Nephron (organoid): ENCODE data around the gene ASB5.
"Not testable (repeated sequence)": the region's sequence is repeated elsewhere in the genome, so short reads cannot be mapped to it uniquely, and the experiment has no call there.

Experiments used
- H3K27ac Mint-ChIP-seq, 3 experiments: 2 replicates each; pipeline ENCODE4 v1.8.0; 2020; ENCODE audit warnings: mixed read lengths in 3 of 3, mild to moderate bottlenecking in 2 of 3, moderate library complexity in 1 of 3
- H3K27me3 Mint-ChIP-seq: 2 replicates; pipeline ENCODE4 v1.8.0; 2021; ENCODE audit warnings: low read depth, mild to moderate bottlenecking, moderate library complexity, mixed read lengths
- H3K36me3 Mint-ChIP-seq: 2 replicates; pipeline ENCODE4 v1.8.0; 2020; ENCODE audit warnings: low read depth, mixed read lengths
- H3K4me1 Mint-ChIP-seq: 2 replicates; pipeline ENCODE4 v1.8.0; 2020; ENCODE audit warnings: mixed read lengths
- H3K4me3 Mint-ChIP-seq, 3 experiments: 2 replicates each; pipeline ENCODE4 v1.8.0; 2020; ENCODE audit warnings: mild to moderate bottlenecking in 3 of 3, mixed read lengths in 3 of 3, moderate library complexity in 2 of 3
- H3K9me3 Mint-ChIP-seq: 2 replicates; pipeline ENCODE4 v1.8.0; 2020; ENCODE audit warnings: mixed read lengths
- TF ChIP-seq, protein P1 (sequence below), 3 experiments: fragments of 200-600 bp; sonication (generic); IDR thresholded peaks; one replicate each; pipeline ENCODE4 v1.5.0; 2021; ENCODE audit warnings: antibody characterized with exemption in 3 of 3; ENCODE audit not compliant: unreplicated experiment in 3 of 3

The ASB5 gene

DNA sequence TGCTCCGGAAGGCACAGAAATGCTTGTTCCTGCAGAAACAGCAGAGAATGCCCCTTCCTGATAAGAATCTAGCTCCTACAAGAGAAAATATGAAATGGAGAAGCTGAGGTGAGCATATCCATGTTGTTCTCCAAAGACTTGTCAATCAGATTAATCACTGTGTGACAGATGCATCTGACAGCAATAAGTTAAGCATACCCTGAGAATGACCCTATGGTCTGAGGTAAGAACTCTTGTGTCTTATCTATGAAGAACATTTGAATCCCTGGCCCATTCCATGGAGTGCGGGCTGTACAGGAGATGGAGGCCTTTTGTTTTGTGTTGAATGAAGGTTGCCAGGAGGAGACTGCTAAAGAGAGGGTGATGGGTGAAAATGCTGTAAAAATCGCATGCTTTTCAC is 21.5 kb upstream of the ASB5 start:
- H3K4me1 Mint-ChIP-seq, result no peaks in the 10 kb centered on the region
- H3K27me3 Mint-ChIP-seq, result no peaks in the 10 kb centered on the region
- H3K27ac Mint-ChIP-seq, result no peak overlapping the region
- TF ChIP-seq, protein P1, sequence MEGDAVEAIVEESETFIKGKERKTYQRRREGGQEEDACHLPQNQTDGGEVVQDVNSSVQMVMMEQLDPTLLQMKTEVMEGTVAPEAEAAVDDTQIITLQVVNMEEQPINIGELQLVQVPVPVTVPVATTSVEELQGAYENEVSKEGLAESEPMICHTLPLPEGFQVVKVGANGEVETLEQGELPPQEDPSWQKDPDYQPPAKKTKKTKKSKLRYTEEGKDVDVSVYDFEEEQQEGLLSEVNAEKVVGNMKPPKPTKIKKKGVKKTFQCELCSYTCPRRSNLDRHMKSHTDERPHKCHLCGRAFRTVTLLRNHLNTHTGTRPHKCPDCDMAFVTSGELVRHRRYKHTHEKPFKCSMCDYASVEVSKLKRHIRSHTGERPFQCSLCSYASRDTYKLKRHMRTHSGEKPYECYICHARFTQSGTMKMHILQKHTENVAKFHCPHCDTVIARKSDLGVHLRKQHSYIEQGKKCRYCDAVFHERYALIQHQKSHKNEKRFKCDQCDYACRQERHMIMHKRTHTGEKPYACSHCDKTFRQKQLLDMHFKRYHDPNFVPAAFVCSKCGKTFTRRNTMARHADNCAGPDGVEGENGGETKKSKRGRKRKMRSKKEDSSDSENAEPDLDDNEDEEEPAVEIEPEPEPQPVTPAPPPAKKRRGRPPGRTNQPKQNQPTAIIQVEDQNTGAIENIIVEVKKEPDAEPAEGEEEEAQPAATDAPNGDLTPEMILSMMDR (IDR thresholded peaks at IDR 0.05; ENCODE audit: unreplicated experiment in 3 of 3), result no peak
- H3K9me3 Mint-ChIP-seq, result no peaks in the 10 kb centered on the region
- no peak overlapping the region for H3K4me3 Mint-ChIP-seq
- H3K36me3 Mint-ChIP-seq, result no peaks in the 10 kb centered on the region

DNA sequence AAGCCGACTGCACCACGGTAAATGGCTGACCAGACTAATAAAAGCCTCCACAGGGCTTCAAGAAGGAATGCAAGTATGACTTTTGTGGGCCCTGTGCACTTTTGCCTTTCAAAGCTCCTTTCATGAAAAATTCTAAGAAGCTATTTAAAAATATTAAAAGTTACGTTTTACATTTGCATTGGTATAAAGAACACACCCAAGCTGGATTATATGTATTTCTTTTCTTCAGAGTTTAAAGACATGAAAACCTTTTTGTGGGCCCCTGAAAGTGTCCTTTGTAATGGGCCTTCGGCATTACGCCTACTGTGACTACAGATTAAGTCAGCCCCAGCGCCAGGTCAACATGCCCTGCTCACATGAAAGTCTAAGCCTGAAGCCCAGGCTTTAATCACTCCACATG is 20.5 kb upstream of the ASB5 start:
- Mint-ChIP-seq H3K9me3 (no peaks in the 10 kb centered on the region), H3K27me3 (no peaks in the 10 kb centered on the region), H3K4me1 (no peaks in the 10 kb centered on the region), H3K27ac (no peak overlapping the region), H3K36me3 (no peaks in the 10 kb centered on the region), H3K4me3 (no peak overlapping the region)
- TF ChIP-seq, protein P1 (IDR thresholded peaks at IDR 0.05; ENCODE audit: unreplicated experiment in 3 of 3), result no peak

DNA sequence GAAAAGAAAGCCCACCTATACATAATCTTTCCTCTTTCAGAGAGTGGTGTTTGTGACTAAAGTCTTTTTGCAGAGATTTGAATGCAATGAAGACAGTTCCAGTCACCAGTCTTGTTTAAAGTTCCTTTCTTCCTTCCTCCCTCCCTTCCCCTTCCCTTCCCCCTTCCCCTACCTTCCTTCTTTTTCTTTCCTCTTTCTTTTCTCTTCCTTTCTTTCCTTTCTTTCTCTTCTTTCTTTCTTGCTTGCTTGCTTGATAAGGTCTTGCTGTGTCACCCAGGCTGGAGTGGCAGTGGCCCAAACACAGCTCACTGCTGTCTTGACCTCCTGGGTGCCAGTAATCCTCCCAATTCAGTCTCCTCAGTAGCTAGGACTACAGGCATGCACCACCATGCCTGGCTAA is 19.0 kb upstream of the ASB5 start:
- H3K4me1 Mint-ChIP-seq, result no peaks in the 10 kb centered on the region
- no peak overlapping the region for H3K4me3 Mint-ChIP-seq
- no peak overlapping the region for H3K27ac Mint-ChIP-seq
- H3K9me3 Mint-ChIP-seq, result no peaks in the 10 kb centered on the region
- no peaks in the 10 kb centered on the region for H3K27me3 Mint-ChIP-seq
- TF ChIP-seq, protein P1 (IDR thresholded peaks at IDR 0.05; ENCODE audit: unreplicated experiment in 3 of 3), result no peak
- no peaks in the 10 kb centered on the region for H3K36me3 Mint-ChIP-seq

DNA sequence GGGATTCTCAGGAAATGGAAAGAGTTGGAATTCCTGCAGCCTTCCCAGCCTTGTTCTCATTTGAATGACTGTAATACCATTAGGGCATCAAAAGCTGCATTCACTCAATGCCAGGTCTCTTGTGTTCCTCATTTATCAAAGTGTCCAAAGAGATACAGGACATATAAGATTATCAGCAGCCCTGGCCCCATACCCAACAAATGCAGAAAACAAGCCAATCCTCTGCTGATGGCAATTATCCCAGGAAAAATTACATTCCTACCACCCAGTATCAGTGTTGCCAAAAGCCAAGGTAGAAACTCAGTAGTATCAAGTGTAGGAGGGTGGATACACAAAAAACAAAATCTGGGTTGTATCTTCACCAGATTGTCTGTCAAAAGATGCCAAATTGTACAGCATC is 18.5 kb upstream of the ASB5 start:
- no peaks in the 10 kb centered on the region for H3K36me3 Mint-ChIP-seq
- TF ChIP-seq, protein P1 (IDR thresholded peaks at IDR 0.05; ENCODE audit: unreplicated experiment in 3 of 3), result no peak
- no peak overlapping the region for H3K27ac Mint-ChIP-seq
- no peaks in the 10 kb centered on the region for H3K4me1 Mint-ChIP-seq
- no peak overlapping the region for H3K4me3 Mint-ChIP-seq
- no peaks in the 10 kb centered on the region for H3K27me3 Mint-ChIP-seq
- no peaks in the 10 kb centered on the region for H3K9me3 Mint-ChIP-seq

DNA sequence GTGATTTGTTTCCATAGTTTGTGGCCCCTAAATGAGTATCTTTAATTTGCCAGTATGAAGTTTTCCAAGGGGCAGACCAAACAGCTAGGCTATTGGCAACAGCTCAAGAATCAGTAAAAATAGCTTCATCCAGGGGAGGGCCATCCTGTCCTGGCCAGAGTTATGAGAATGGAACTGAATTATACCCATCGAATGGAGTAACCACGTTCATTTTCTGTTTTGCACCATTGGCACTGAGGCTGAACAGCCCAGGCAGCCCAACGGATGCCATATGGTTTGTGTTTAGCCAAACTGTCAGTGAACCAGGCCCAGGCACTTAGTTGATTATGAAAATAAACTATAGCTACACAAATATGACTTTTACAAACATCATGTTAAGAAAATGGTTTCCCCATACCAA is 17.7 kb upstream of the ASB5 start:
- TF ChIP-seq, protein P1 (IDR thresholded peaks at IDR 0.05; ENCODE audit: unreplicated experiment in 3 of 3), result no peak
- H3K9me3 Mint-ChIP-seq, result no peaks in the 10 kb centered on the region
- no peaks in the 10 kb centered on the region for H3K27me3 Mint-ChIP-seq
- H3K4me1 Mint-ChIP-seq, result no peaks in the 10 kb centered on the region
- no peak overlapping the region for H3K27ac Mint-ChIP-seq
- H3K36me3 Mint-ChIP-seq, result no peaks in the 10 kb centered on the region
- H3K4me3 Mint-ChIP-seq, result no peak overlapping the region

DNA sequence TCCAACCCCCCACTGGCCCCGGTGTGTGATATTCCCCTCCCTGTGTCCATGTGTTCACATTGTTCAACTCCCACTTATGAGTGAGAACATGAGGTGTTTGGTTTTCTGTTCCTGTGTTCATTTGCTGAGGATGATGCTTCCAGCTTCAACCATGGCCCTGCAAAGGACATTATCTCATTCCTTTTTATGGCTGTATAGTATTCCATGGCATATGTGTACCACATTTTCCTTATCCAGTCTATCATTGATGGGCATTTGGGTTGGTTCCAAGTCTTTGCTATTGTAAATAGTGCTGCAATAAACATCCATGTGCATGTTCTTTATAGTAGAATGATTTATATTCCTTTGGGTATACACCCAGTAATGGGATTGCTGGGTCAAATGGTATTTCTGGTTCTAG is 10.5 kb upstream of the ASB5 start:
- not testable (repeated sequence) for H3K27me3 Mint-ChIP-seq, H3K4me1 Mint-ChIP-seq, H3K9me3 Mint-ChIP-seq, H3K36me3 Mint-ChIP-seq, H3K27ac Mint-ChIP-seq, H3K4me3 Mint-ChIP-seq
